ENCODE measurements around the gene NOL4L. TPM values are rescaled to one million over a fixed set of nuclear protein-coding genes. Genes with fewer than 3 reads are reported as not detected.

Gene NOL4L
- total RNA-seq, 1 experiment from 2014 or later = 31.7 TPM

- Histone ChIP-seq H4K20me1 (ENCODE audit: control insufficient read depth, insufficient read depth, insufficient read length) (no peaks in the 10 kb centered on the region), H3K23me2 (ENCODE audit: insufficient read length, low read depth, low read length, poor library complexity, severe bottlenecking) (no peaks in the 10 kb centered on the region), H3K79me1 (ENCODE audit: insufficient read depth, low read depth, low read length, poor library complexity, severe bottlenecking) (no peaks in the 10 kb centered on the region), H3K79me2 (ENCODE audit: insufficient read depth, low read length) (no peaks in the 10 kb centered on the region), H4K5ac (ENCODE audit: insufficient read length, low read depth, low read length) (no peak overlapping the region), H3K14ac (ENCODE audit: insufficient read depth, low read length) (no peak overlapping the region), H3K27me3 (ENCODE audit: insufficient read depth, low read length) (no peaks in the 10 kb centered on the region), H2BK120ac (ENCODE audit: low read depth, low read length, poor library complexity, severe bottlenecking) (no peak overlapping the region), H2BK20ac (ENCODE audit: low read depth, low read length, poor library complexity, severe bottlenecking) (no peak overlapping the region), H2BK12ac (ENCODE audit: insufficient read length, low read depth, low read length) (no peak overlapping the region), H3K4ac (ENCODE audit: low read depth, low read length) (no peak overlapping the region), H4K8ac (replicated peaks; ENCODE audit: insufficient read length, low read depth, low read length) (no peak overlapping the region), H3K9ac (ENCODE audit: extremely low read depth, insufficient read length, low read length) (no peak overlapping the region), H3K4me2 (ENCODE audit: insufficient read depth, insufficient read length, low read length) (no peak overlapping the region), H3K18ac (ENCODE audit: insufficient read length, low read depth, low read length) (no peak overlapping the region), H2AK5ac (ENCODE audit: insufficient read length, low read length) (no peak overlapping the region), H2BK5ac (ENCODE audit: insufficient read length, low read length) (no peak overlapping the region), H3K23ac (ENCODE audit: insufficient read length, low read depth, low read length) (no peak overlapping the region), H3K56ac (ENCODE audit: insufficient read length, low read depth, low read length) (no peak overlapping the region), H3T11ph (ENCODE audit: low read length) (no peak overlapping the region), H3K4me1 (ENCODE audit: insufficient read depth, low read length) (no peaks in the 10 kb centered on the region), H2AFZ (ENCODE audit: low read length) (no peak overlapping the region), H4K91ac (ENCODE audit: insufficient read length, low read depth, low read length) (no peak overlapping the region), H2BK15ac (ENCODE audit: low read depth, low read length) (no peak overlapping the region), H3K27ac (ENCODE audit: insufficient read length, low read depth, low read length) (no peak overlapping the region), H3K9me3 (ENCODE audit: control insufficient read depth, low read depth, low read length) (no peaks in the 10 kb centered on the region)
- DNase-seq = no peak
- Mint-ChIP-seq H3K36me3 (ENCODE audit: insufficient read depth in 1 of 3, low read depth in 3 of 3) (no peaks in the 10 kb centered on the region; a peak in 1 of 7 replicates), H3K27me3 (ENCODE audit: low read depth) (peaks cover 20% of the 10 kb centered on the region), H3K27ac (no peak overlapping the region), H3K4me1 (peaks cover 18 to 25% of the 10 kb centered on the region in 2 experiments), H3K9me3 (no peaks in the 10 kb centered on the region), H3K4me3 (no peak overlapping the region)
- TF ChIP-seq, protein P1, sequence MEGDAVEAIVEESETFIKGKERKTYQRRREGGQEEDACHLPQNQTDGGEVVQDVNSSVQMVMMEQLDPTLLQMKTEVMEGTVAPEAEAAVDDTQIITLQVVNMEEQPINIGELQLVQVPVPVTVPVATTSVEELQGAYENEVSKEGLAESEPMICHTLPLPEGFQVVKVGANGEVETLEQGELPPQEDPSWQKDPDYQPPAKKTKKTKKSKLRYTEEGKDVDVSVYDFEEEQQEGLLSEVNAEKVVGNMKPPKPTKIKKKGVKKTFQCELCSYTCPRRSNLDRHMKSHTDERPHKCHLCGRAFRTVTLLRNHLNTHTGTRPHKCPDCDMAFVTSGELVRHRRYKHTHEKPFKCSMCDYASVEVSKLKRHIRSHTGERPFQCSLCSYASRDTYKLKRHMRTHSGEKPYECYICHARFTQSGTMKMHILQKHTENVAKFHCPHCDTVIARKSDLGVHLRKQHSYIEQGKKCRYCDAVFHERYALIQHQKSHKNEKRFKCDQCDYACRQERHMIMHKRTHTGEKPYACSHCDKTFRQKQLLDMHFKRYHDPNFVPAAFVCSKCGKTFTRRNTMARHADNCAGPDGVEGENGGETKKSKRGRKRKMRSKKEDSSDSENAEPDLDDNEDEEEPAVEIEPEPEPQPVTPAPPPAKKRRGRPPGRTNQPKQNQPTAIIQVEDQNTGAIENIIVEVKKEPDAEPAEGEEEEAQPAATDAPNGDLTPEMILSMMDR (conservative IDR thresholded peaks at IDR 0.05) = no peak
- no CpG with 5 or more reads among the region's 8 CpGs for WGBS (ENCODE audit: extremely low coverage, insufficient read length, low lambda C conversion rate)
These were observed 29.5 kb downstream of the NOL4L start for GRCh38 chr20:32555584-32555983.
